ENCODE measurements around the gene SYNE2. TPM values are rescaled to one million over a fixed set of nuclear protein-coding genes. Genes with fewer than 3 reads are reported as not detected.
"Not testable (repeated sequence)": the region's sequence is repeated elsewhere in the genome, so short reads cannot be mapped to it uniquely, and the experiment has no call there.

SYNE2 gene
- total and polyA plus RNA-seq, 4 donors: 12.0 to 79.9 (median 19.5) TPM

DNA sequence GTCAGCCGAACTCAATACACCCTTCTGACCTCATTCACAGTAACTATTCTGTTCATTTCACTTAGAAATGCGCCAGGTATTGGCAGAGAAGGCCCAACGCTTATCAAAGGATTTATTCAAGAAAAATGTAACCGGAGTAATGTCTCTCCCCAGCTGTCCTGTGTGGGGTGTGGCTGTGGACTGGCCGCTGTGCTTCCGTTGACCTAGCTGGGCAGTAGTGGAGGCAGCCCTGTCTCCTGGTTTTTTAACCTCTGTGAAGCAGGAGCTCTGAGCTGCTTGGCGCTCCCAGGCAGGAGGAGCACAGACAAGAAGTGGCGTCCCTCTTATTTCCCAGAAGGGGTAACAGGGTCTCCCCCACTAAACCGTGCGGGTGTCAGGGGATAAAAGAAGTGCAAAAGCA, 356.2 kb downstream of the SYNE2 start (continued):
- TF ChIP-seq, protein P1, sequence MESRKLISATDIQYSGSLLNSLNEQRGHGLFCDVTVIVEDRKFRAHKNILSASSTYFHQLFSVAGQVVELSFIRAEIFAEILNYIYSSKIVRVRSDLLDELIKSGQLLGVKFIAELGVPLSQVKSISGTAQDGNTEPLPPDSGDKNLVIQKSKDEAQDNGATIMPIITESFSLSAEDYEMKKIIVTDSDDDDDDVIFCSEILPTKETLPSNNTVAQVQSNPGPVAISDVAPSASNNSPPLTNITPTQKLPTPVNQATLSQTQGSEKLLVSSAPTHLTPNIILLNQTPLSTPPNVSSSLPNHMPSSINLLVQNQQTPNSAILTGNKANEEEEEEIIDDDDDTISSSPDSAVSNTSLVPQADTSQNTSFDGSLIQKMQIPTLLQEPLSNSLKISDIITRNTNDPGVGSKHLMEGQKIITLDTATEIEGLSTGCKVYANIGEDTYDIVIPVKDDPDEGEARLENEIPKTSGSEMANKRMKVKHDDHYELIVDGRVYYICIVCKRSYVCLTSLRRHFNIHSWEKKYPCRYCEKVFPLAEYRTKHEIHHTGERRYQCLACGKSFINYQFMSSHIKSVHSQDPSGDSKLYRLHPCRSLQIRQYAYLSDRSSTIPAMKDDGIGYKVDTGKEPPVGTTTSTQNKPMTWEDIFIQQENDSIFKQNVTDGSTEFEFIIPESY (IDR thresholded peaks at IDR 0.05): no peak

DNA sequence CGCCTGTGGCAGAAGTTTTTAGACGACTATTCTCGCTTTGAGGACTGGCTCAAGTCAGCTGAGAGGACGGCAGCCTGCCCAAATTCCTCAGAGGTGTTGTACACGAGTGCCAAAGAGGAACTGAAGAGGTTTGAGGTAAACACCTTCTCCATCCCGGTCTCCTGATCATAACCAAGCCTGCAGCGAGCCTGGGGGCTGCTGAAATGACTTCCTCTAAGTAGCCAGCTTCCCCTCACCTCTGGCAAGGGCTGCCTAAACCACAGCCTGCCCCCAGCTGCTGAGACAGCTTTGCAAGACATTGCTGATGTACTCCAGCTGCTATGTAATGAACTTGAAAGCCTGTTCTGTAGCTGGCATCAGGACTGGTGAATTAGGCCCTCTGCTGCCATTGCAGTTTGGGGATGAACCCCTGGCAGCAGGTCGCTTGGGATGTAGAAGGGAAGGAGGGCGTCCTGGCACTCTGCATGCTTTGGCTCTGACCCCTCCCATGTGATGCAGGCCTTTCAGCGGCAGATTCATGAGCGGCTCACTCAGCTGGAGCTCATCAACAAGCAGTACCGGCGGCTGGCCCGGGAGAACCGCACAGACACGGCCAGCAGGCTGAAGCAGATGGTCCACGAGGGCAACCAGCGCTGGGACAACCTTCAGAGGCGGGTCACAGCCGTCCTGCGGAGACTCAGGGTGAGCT, 356.8 kb downstream of the SYNE2 start:
- Histone ChIP-seq H3K4me1 (ENCODE audit: control insufficient read depth in 4 of 4, insufficient read depth in 4 of 4, low read length in 3 of 4) (no peaks in the 10 kb centered on the region), H3K27ac (ENCODE audit: low read depth in 1 of 2, low read length in 2 of 2) (no peak overlapping the region), H3K9me3 (ENCODE audit: control insufficient read depth in 4 of 4, low read length in 3 of 4) (no peaks in the 10 kb centered on the region), H3K27me3 (ENCODE audit: control insufficient read depth in 4 of 4, insufficient read depth in 4 of 4, low read length in 3 of 4) (no peaks in the 10 kb centered on the region), H3K4me3 (ENCODE audit: low read depth in 1 of 3, low read length in 3 of 3) (no peak overlapping the region), H3K9ac (ENCODE audit: low read depth in 1 of 2, low read length in 2 of 2) (no peak overlapping the region), H3K36me3 (ENCODE audit: control insufficient read depth in 4 of 4, insufficient read depth in 3 of 4, low read depth in 1 of 4, low read length in 3 of 4) (peaks cover 22 to 67% (median 57%) of the 10 kb centered on the region in 4 donors)
- WGBS: 83% methylated on average over 21 of the region's 21 CpGs
- no peak for DNase-seq (ENCODE audit: low spot score)
- TF ChIP-seq, protein P2, sequence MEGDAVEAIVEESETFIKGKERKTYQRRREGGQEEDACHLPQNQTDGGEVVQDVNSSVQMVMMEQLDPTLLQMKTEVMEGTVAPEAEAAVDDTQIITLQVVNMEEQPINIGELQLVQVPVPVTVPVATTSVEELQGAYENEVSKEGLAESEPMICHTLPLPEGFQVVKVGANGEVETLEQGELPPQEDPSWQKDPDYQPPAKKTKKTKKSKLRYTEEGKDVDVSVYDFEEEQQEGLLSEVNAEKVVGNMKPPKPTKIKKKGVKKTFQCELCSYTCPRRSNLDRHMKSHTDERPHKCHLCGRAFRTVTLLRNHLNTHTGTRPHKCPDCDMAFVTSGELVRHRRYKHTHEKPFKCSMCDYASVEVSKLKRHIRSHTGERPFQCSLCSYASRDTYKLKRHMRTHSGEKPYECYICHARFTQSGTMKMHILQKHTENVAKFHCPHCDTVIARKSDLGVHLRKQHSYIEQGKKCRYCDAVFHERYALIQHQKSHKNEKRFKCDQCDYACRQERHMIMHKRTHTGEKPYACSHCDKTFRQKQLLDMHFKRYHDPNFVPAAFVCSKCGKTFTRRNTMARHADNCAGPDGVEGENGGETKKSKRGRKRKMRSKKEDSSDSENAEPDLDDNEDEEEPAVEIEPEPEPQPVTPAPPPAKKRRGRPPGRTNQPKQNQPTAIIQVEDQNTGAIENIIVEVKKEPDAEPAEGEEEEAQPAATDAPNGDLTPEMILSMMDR (IDR thresholded peaks at IDR 0.05; ENCODE audit: low read depth, low read length, missing input control): no peak
- no peak for TF ChIP-seq FOXA1 (IDR thresholded peaks at IDR 0.05)
- TF ChIP-seq YY1 (IDR thresholded peaks at IDR 0.05): no peak
- no peak for TF ChIP-seq FOXA2 (IDR thresholded peaks at IDR 0.05)

DNA sequence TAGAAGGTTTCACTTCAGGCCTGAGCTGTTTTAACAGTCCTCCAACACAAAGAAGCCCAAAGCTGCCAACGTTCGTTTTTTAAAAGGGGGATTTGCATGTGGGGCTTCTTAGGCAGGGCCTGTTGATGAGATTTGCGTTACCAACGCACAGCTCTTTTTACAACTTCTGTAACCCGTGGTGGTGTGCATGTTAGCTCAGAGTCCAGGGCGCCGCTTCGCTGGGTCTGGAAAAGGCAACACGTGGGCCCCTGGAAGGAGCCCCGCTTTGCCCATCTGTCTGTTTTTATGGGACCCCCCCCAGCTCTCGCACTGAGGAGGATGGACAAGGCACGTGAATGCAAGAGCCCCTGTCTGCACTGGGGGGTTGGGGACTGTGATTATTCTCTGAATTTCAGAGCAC, 357.4 kb downstream of the SYNE2 start:
- Histone ChIP-seq H3K4me1 (ENCODE audit: control insufficient read depth in 4 of 4, insufficient read depth in 4 of 4, low read length in 3 of 4) (no peaks in the 10 kb centered on the region), H3K9me3 (ENCODE audit: control insufficient read depth in 4 of 4, low read length in 3 of 4) (no peaks in the 10 kb centered on the region), H3K27ac (ENCODE audit: low read depth in 1 of 2, low read length in 2 of 2) (no peak overlapping the region), H3K36me3 (ENCODE audit: control insufficient read depth in 4 of 4, insufficient read depth in 3 of 4, low read depth in 1 of 4, low read length in 3 of 4) (peaks cover 22 to 73% (median 61%) of the 10 kb centered on the region in 4 donors), H3K4me3 (ENCODE audit: low read depth in 1 of 3, low read length in 3 of 3) (no peak overlapping the region), H3K9ac (ENCODE audit: low read depth in 1 of 2, low read length in 2 of 2) (no peak overlapping the region), H3K27me3 (ENCODE audit: control insufficient read depth in 4 of 4, insufficient read depth in 4 of 4, low read length in 3 of 4) (no peaks in the 10 kb centered on the region)
- WGBS: 93% methylated on average over 12 of the region's 12 CpGs
- no peak for DNase-seq (ENCODE audit: low spot score)
- no peak for TF ChIP-seq HNF4A (conservative IDR thresholded peaks at IDR 0.05)
- TF ChIP-seq RXRA (IDR thresholded peaks at IDR 0.05): no peak
- no peak for TF ChIP-seq JUND (IDR thresholded peaks at IDR 0.05)
- TF ChIP-seq TAF1 (conservative IDR thresholded peaks at IDR 0.05): no peak
- no peak for TF ChIP-seq GABPA (IDR thresholded peaks at IDR 0.05 in 1 of 2, conservative IDR thresholded peaks at IDR 0.05 in 1 of 2)
- TF ChIP-seq FOXA1 (IDR thresholded peaks at IDR 0.05): no peak
- TF ChIP-seq, protein P3, sequence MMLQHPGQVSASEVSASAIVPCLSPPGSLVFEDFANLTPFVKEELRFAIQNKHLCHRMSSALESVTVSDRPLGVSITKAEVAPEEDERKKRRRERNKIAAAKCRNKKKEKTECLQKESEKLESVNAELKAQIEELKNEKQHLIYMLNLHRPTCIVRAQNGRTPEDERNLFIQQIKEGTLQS (IDR thresholded peaks at IDR 0.05): no peak
- TF ChIP-seq FOXA2 (IDR thresholded peaks at IDR 0.05): no peak
- TF ChIP-seq, protein P4, sequence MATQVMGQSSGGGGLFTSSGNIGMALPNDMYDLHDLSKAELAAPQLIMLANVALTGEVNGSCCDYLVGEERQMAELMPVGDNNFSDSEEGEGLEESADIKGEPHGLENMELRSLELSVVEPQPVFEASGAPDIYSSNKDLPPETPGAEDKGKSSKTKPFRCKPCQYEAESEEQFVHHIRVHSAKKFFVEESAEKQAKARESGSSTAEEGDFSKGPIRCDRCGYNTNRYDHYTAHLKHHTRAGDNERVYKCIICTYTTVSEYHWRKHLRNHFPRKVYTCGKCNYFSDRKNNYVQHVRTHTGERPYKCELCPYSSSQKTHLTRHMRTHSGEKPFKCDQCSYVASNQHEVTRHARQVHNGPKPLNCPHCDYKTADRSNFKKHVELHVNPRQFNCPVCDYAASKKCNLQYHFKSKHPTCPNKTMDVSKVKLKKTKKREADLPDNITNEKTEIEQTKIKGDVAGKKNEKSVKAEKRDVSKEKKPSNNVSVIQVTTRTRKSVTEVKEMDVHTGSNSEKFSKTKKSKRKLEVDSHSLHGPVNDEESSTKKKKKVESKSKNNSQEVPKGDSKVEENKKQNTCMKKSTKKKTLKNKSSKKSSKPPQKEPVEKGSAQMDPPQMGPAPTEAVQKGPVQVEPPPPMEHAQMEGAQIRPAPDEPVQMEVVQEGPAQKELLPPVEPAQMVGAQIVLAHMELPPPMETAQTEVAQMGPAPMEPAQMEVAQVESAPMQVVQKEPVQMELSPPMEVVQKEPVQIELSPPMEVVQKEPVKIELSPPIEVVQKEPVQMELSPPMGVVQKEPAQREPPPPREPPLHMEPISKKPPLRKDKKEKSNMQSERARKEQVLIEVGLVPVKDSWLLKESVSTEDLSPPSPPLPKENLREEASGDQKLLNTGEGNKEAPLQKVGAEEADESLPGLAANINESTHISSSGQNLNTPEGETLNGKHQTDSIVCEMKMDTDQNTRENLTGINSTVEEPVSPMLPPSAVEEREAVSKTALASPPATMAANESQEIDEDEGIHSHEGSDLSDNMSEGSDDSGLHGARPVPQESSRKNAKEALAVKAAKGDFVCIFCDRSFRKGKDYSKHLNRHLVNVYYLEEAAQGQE (IDR thresholded peaks at IDR 0.05): no peak
- no peak for TF ChIP-seq NR2F2 (IDR thresholded peaks at IDR 0.05)
- TF ChIP-seq, protein P2 (IDR thresholded peaks at IDR 0.05; ENCODE audit: low read depth, low read length, missing input control): no peak

DNA sequence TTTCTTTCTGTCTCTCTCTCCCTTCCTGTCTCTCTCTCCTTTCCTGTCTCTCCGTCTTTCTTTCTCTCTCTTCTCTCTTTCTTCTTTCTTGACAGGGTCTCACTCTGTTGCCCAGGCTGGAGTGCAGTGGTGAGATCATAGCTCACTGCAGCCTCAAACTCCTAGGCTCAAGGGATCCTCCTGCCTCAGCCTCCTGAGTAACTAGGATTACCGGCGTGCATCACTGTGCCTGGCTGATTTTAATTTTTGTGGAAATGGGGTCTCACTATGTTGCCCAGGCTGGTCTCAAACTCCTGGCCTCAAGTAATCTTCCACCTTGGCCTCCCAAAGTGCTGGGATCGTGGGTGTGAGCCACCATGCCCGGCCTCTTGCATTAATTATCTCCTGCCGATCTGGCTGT, 358.1 kb downstream of the SYNE2 start:
- not testable (repeated sequence) for H3K4me3 ChIP-seq (ENCODE audit: low read depth in 1 of 3, low read length in 3 of 3); H3K9ac ChIP-seq (ENCODE audit: low read depth in 1 of 2, low read length in 2 of 2); H3K27ac ChIP-seq (ENCODE audit: low read depth in 1 of 2, low read length in 2 of 2); DNase-seq (ENCODE audit: low spot score); H3K9me3 ChIP-seq (ENCODE audit: control insufficient read depth in 4 of 4, low read length in 3 of 4); H3K4me1 ChIP-seq (ENCODE audit: control insufficient read depth in 4 of 4, insufficient read depth in 4 of 4, low read length in 3 of 4); H3K27me3 ChIP-seq (ENCODE audit: control insufficient read depth in 4 of 4, insufficient read depth in 4 of 4, low read length in 3 of 4)
- H3K36me3 ChIP-seq (ENCODE audit: control insufficient read depth in 4 of 4, insufficient read depth in 3 of 4, low read depth in 1 of 4, low read length in 3 of 4): peaks cover 25 to 80% (median 68%) of the 10 kb centered on the region in 4 donors
- WGBS: 93% methylated on average over 6 of the region's 6 CpGs

All from liver (tissue), 9 donors.